ENCODE results near the gene SELENOO. TPM values are rescaled to one million over a fixed set of nuclear protein-coding genes. Genes with fewer than 3 reads are reported as not detected.
A peak's percentile ranks its signal among the peaks of the same experiment; 100 is the strongest.

The SELENOO gene
- total and polyA plus RNA-seq, 2 of the 13 experiments (the other 11 are each of a cell fraction or from before 2014, with no cell fraction given) = 14.4 to 19.0 TPM

- no peak overlapping the region for H2AFZ ChIP-seq (ENCODE audit: low read length)
- DNase-seq (ENCODE audit: low spot score) = no peak
- no peaks in the 10 kb centered on the region for H3K9me3 ChIP-seq (ENCODE audit: low read length)
- CTCF ChIA-PET (ENCODE audit: low intra/inter-chr PET ratio, low total read pairs) = no interaction called here
- POLR2A ChIA-PET = no interaction called here
- no peaks in the 10 kb centered on the region; a peak in 1 of 5 replicates for H3K27me3 ChIP-seq (ENCODE audit: control insufficient read depth in 1 of 2, insufficient read depth in 2 of 2, low read length in 2 of 2)
- peaks cover 6% of the 10 kb centered on the region; the same call in 1 of the 2 replicates for H4K20me1 ChIP-seq (ENCODE audit: insufficient read depth, low read length)
- no peak overlapping the region for H3K4me3 ChIP-seq (replicated peaks in 1 of 3; ENCODE audit: insufficient read depth in 1 of 3, low read depth in 2 of 3, low read length in 3 of 3)
- no peak overlapping the region for H3K4me2 ChIP-seq (ENCODE audit: low read depth, low read length)
- no peak overlapping the region for H3K27ac ChIP-seq (ENCODE audit: extremely low read length, insufficient read depth, low read length)
- TF ChIP-seq HOXD1 (CRISPR knock-in tag; IDR thresholded peaks at IDR 0.05) = no peak
- TF ChIP-seq AGO2 (optimal IDR thresholded peaks at IDR 0.05; ENCODE audit: low read depth, low read length) = peak; percentile 40
- peak; percentile 53; the same call in 1 of the 2 replicates for TF ChIP-seq RBFOX2 (IDR thresholded peaks at IDR 0.05; ENCODE audit: low read depth, low read length)
- TF ChIP-seq ESRRA (CRISPR knock-in tag; IDR thresholded peaks at IDR 0.05; ENCODE audit: low read depth) = no peak
- TF ChIP-seq ZBTB7A (CRISPR knock-in tag; IDR thresholded peaks at IDR 0.05) = no peak
- TF ChIP-seq RBM22 (optimal IDR thresholded peaks at IDR 0.05; ENCODE audit: low read length) = peak; percentile 36
- no TSS peak for BruUV-seq (replicated peaks)
- H3K9ac ChIP-seq (ENCODE audit: insufficient read depth, low read depth, low read length) = 0 out of 2 replicates have a peak overlapping the region, but pooled peaks have one; percentile 6
- peaks cover 21% of the 10 kb centered on the region for H3K79me2 ChIP-seq (ENCODE audit: insufficient read depth, low read length)
- WGBS (ENCODE audit: low lambda C conversion rate) = 96% methylated on average over 17 of the region's 29 CpGs
- in situ Hi-C loops (cut with HindIII; ENCODE audit: extremely low pct_ligation_motif_present, low pct_unique_long_range_greater_than_20kb) (no loop called here), intact Hi-C loops (cut with micrococcal nuclease; ENCODE audit: unreplicated experiment) (no loop called here)
- peaks cover 49% of the 10 kb centered on the region for H3K4me1 ChIP-seq (ENCODE audit: insufficient read depth, low read length)
- peaks cover 2 to 9% of the 10 kb centered on the region in 2 experiments; a peak in 2 of 5 replicates for H3K36me3 ChIP-seq (replicated peaks in 1 of 2; ENCODE audit: control insufficient read depth in 1 of 2, insufficient read depth in 2 of 2, low read length in 2 of 2)
- no peak for ATAC-seq
- FAIRE-seq = no peak
Observed at GRCh38 chr22:50248196-50249081, 47.6 kb downstream of the SELENOO start.

Measured in HepG2 (cell line).